K562 (cell line): ENCODE measurements around the gene NEMF. TPM values are rescaled to one million over a fixed set of nuclear protein-coding genes. Genes with fewer than 3 reads are reported as not detected.

Source experiments
- ATF7 ChIP-seq: fragments of 450-650 bp; IDR thresholded peaks from 2 replicates; pipeline ENCODE4 v1.7.1; 2014; ENCODE audit warnings: mild to moderate bottlenecking, moderate library complexity
- E2F6 ChIP-seq, 2 experiments: IDR thresholded peaks; 2 replicates each; pipeline ENCODE4 v1.6.1; 2011; ENCODE audit warnings: borderline replicate concordance in 1 of 2, control low read depth in 1 of 2, low read depth in 1 of 2, low read length in 1 of 2, mild to moderate bottlenecking in 1 of 2, mixed read lengths in 1 of 2, moderate library complexity in 1 of 2; ENCODE audit not compliant: insufficient read depth in 1 of 2, insufficient read length in 1 of 2, poor library complexity in 1 of 2, severe bottlenecking in 1 of 2; ENCODE audit errors: extremely low read depth in 1 of 2
- ETV5 ChIP-seq: sonication (generic); formaldehyde crosslinking; IDR thresholded peaks from 2 replicates; pipeline ENCODE4 v1.4.0; 2020; ENCODE audit warnings: low read depth, mild to moderate bottlenecking, missing genetic modification reagents
- ETV6 ChIP-seq, 3 experiments: fragments of 150-350 bp in 1 of 3; sonication (generic) in 1 of 3; formaldehyde crosslinking in 1 of 3; IDR thresholded peaks; 2 replicates each; pipeline versions ENCODE4 v1.6.1 to v1.8.0; 2014 to 2022; ENCODE audit warnings: borderline replicate concordance in 2 of 3, low read depth in 2 of 3, antibody characterized with exemption in 1 of 3, low read length in 1 of 3, mild to moderate bottlenecking in 1 of 3, missing genetic modification reagents in 1 of 3
- GABPA ChIP-seq: fragments of 200-800 bp; sonication (Bioruptor generic); conservative IDR thresholded peaks from 2 replicates; pipeline ENCODE4 v1.6.1; 2016; ENCODE audit warnings: low read depth, missing genetic modification characterization, missing compliant biosample characterization
- GABPB1 ChIP-seq: sonication (generic); formaldehyde crosslinking; IDR thresholded peaks from 2 replicates; pipeline ENCODE4 v1.8.0; 2022; ENCODE audit warnings: mild to moderate bottlenecking, missing genetic modification reagents
- MLX ChIP-seq, 2 experiments: fragments of 450-650 bp in 1 of 2; sonication (generic) in 1 of 2; formaldehyde crosslinking; conservative IDR thresholded peaks; 2 replicates each; pipeline versions ENCODE4 v1.4.0 to v1.8.1; 2020 to 2022; ENCODE audit warnings: mild to moderate bottlenecking in 1 of 2, missing genetic modification reagents in 1 of 2
- MTA1 ChIP-seq: fragments of 450-650 bp; IDR thresholded peaks from 2 replicates; pipeline ENCODE4 v1.6.1; 2017; ENCODE audit warnings: borderline replicate concordance
- NRF1 ChIP-seq, 2 experiments: fragments of 450-650 bp; IDR thresholded peaks in 1 of 2; conservative IDR thresholded peaks in 1 of 2; 2 replicates each; pipeline ENCODE4 v1.6.1; 2014; ENCODE audit warnings: mild to moderate bottlenecking in 2 of 2
- NUFIP1 ChIP-seq: fragments of 450-650 bp; IDR thresholded peaks from 2 replicates; pipeline ENCODE4 v1.6.1; 2018; ENCODE audit not compliant: partially characterized antibody
- RBFOX2 ChIP-seq: fragments of 200-400 bp; formaldehyde crosslinking; IDR thresholded peaks from 2 replicates; pipeline ENCODE4 v1.6.1; 2017; ENCODE audit warnings: low read depth, mild to moderate bottlenecking, low read length, moderate library complexity
- RNF2 ChIP-seq: sonication (generic); IDR thresholded peaks from 2 replicates; pipeline ENCODE4 v1.6.1; 2016
- SLC30A9 ChIP-seq: fragments of 250-450 bp; sonication (Bioruptor Pico); IDR thresholded peaks from 2 replicates; pipeline ENCODE4 v1.8.0; 2022; ENCODE audit warnings: mild to moderate bottlenecking, moderate library complexity
- SMAD2 ChIP-seq: fragments of 150-350 bp; IDR thresholded peaks from 2 replicates; pipeline ENCODE4 v1.6.1; 2014; ENCODE audit warnings: low read depth, mild to moderate bottlenecking, low read length
- TAF1 ChIP-seq: IDR thresholded peaks from 2 replicates; pipeline ENCODE4 v1.6.1; 2011; ENCODE audit warnings: mild to moderate bottlenecking, low read length, moderate library complexity; ENCODE audit not compliant: insufficient read depth, control insufficient read depth, severe bottlenecking; ENCODE audit errors: extremely low read depth
- TAF15 ChIP-seq: fragments of 200-400 bp; formaldehyde crosslinking; IDR thresholded peaks from 2 replicates; pipeline ENCODE4 v1.6.1; 2017; ENCODE audit warnings: mild to moderate bottlenecking, low read depth, low read length, moderate library complexity
- TFAP4 ChIP-seq: sonication (generic); formaldehyde crosslinking; IDR thresholded peaks from 2 replicates; pipeline ENCODE4 v1.8.0; 2022; ENCODE audit warnings: missing genetic modification reagents, mild to moderate bottlenecking, moderate library complexity, borderline replicate concordance
- USF1 ChIP-seq: sonication (generic); formaldehyde crosslinking; IDR thresholded peaks from 2 replicates; pipeline ENCODE4 v1.9.0; 2022; ENCODE audit warnings: mild to moderate bottlenecking, missing genetic modification reagents
- ZC3H8 ChIP-seq: fragments of 450-650 bp; IDR thresholded peaks from 2 replicates; pipeline ENCODE4 v1.6.1; 2017
- ZNF140 ChIP-seq: fragments of 250-450 bp; sonication (Bioruptor Pico); IDR thresholded peaks from 2 replicates; pipeline ENCODE4 v1.8.0; 2021; ENCODE audit warnings: moderate library complexity, mild to moderate bottlenecking, inconsistent platforms
- ZNF165 ChIP-seq: fragments of 250-450 bp; sonication (Bioruptor Pico); IDR thresholded peaks from 2 replicates; pipeline ENCODE4 v1.4.0; 2020; ENCODE audit warnings: borderline replicate concordance
- ZNF79 ChIP-seq: fragments of 250-450 bp; sonication (Bioruptor Pico); IDR thresholded peaks from 2 replicates; pipeline ENCODE4 v1.4.0; 2020; ENCODE audit warnings: low read depth, mild to moderate bottlenecking, moderate library complexity
- polyA plus RNA-seq, 8 experiments: library from polyadenylated mRNA; depleted of rRNA in 4 of 8; stranded (reverse) in 5 of 8; unstranded in 3 of 8; fragments of >200 nt; fragmentation: Nextera tagmentation in 2 of 8; fragmentation: Illumina TruSeq in 1 of 8; extraction: Ambion mirVana in 2 of 8; extraction: Trizol in 1 of 8; gene quantifications; 2 replicates each; pipeline versions ENCODE4 v1.2.1 to v1.2.3, GENCODE V29; 2011 to 2014; ENCODE audit warnings: inconsistent platforms in 1 of 8, missing spikeins in 1 of 8
- total RNA-seq, 7 experiments: library from RNA; depleted of rRNA in 6 of 7; stranded (reverse); fragments of >200 nt in 6 of 7; fragmentation: Illumina TruSeq in 2 of 7; extraction: Trizol in 2 of 7; gene quantifications; 2 replicates each; pipeline versions ENCODE4 v1.2.1 to v1.2.3, GENCODE V29; 2011 to 2021; ENCODE audit warnings: low replicate concordance in 1 of 7
- TF ChIP-seq, protein P1 (sequence below): sonication (generic); formaldehyde crosslinking; IDR thresholded peaks from 2 replicates; pipeline ENCODE4 v1.9.0; 2022; ENCODE audit warnings: mild to moderate bottlenecking, missing genetic modification reagents

Gene NEMF
- total and polyA plus RNA-seq, 9 of the 15 experiments (the other 6 are each of a cell fraction or from before 2014, with no cell fraction given): 38.8 to 94.4 (median 61.0) TPM

- 0 out of 2 replicates have a peak, but pooled peaks have one; percentile 36 for TF ChIP-seq GABPB1 (CRISPR knock-in tag)
- peak; percentile 84; the same call in 1 of the 2 replicates for TF ChIP-seq TFAP4 (CRISPR knock-in tag)
- TF ChIP-seq USF1 (CRISPR knock-in tag): peak; percentile 41; the same call in 1 of the 2 replicates
- no peak for TF ChIP-seq ZNF140 (CRISPR knock-in tag)
- peak; percentile 85 for TF ChIP-seq TAF1
- TF ChIP-seq, protein P1, sequence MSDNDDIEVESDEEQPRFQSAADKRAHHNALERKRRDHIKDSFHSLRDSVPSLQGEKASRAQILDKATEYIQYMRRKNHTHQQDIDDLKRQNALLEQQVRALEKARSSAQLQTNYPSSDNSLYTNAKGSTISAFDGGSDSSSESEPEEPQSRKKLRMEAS (CRISPR knock-in tag): peak; percentile 22; the same call in 1 of the 2 replicates
- peak; percentile 71 for TF ChIP-seq RBFOX2
- TF ChIP-seq SMAD2: no peak
- TF ChIP-seq ETV5 (CRISPR knock-in tag): no peak
- TF ChIP-seq MTA1: peak; percentile 39; the same call in 1 of the 2 replicates
- TF ChIP-seq NUFIP1: no peak
- peak; percentile 29 for TF ChIP-seq GABPA
- TF ChIP-seq ETV6 (IDR thresholded peaks at IDR 0.05; ENCODE audit: borderline replicate concordance in 1 of 2, low read depth in 2 of 2, low read length in 1 of 2): no peak
- TF ChIP-seq ETV6 (CRISPR knock-in tag; IDR thresholded peaks at IDR 0.05; ENCODE audit: borderline replicate concordance): no peak
- TF ChIP-seq MLX (CRISPR knock-in tag; conservative IDR thresholded peaks at IDR 0.05): no peak
- no peak for TF ChIP-seq ZC3H8
- TF ChIP-seq SLC30A9: no peak
- no peak for TF ChIP-seq RNF2
- TF ChIP-seq ZNF79 (CRISPR knock-in tag): no peak
- TF ChIP-seq ATF7: 0 out of 2 replicates have a peak, but pooled peaks have one; percentile 46
- TF ChIP-seq ZNF165 (CRISPR knock-in tag): no peak
- TF ChIP-seq TAF15: no peak
- TF ChIP-seq E2F6 (IDR thresholded peaks at IDR 0.05; ENCODE audit: borderline replicate concordance in 1 of 2, extremely low read depth in 1 of 2, insufficient read depth in 1 of 2, insufficient read length in 1 of 2, low read depth in 1 of 2, low read length in 1 of 2, poor library complexity in 1 of 2, severe bottlenecking in 1 of 2): peak in 1 of 2 experiments; percentile 49
- peak; percentile 20 to 41; a peak in 2 of 4 replicates for TF ChIP-seq NRF1 (conservative IDR thresholded peaks at IDR 0.05 in 1 of 2, IDR thresholded peaks at IDR 0.05 in 1 of 2)
Measured at GRCh38 chr14:49867831-49868719, 15.5 kb upstream of the NEMF start (continued).
